Sigmoid colon (tissue), 4 donors: ENCODE data around the gene KCNJ12.
"Not testable (repeated sequence)": the region's sequence is repeated elsewhere in the genome, so short reads cannot be mapped to it uniquely, and the experiment has no call there.

Experiments used
- CTCF ChIP-seq, 4 experiments: fragments of 450-650 bp in 3 of 4; fragments of 200-600 bp in 1 of 4; IDR thresholded peaks; one replicate each; pipeline ENCODE4 v1.5.1; 2016 to 2019; ENCODE audit warnings: antibody characterized with exemption in 4 of 4, mild to moderate bottlenecking in 3 of 4, moderate library complexity in 2 of 4
- EP300 ChIP-seq, 4 donors: sonication (generic); formaldehyde crosslinking; IDR thresholded peaks; one replicate each; pipeline ENCODE4 v1.6.1; 2017; ENCODE audit warnings: antibody characterized with exemption in 4 of 4
- POLR2A ChIP-seq, 2 donors: fragments of 450-650 bp; IDR thresholded peaks; one replicate each; pipeline ENCODE4 v1.6.1; 2016; ENCODE audit warnings: antibody characterized with exemption in 2 of 2, mild to moderate bottlenecking in 2 of 2, moderate library complexity in 2 of 2
- POLR2AphosphoS5 ChIP-seq, 4 donors: sonication (generic); formaldehyde crosslinking; IDR thresholded peaks; one replicate each; pipeline ENCODE4 v1.6.1; 2017; ENCODE audit warnings: antibody characterized with exemption in 4 of 4

GRCh38 chr17:21439015-21439336 lies 62.8 kb downstream of the KCNJ12 start:
- not testable (repeated sequence) for TF ChIP-seq CTCF, POLR2A, EP300, POLR2AphosphoS5 (IDR thresholded peaks at IDR 0.05)
